GM10248 (cell line): ENCODE results near the gene BAHD1.

ENCODE experiments used
- CTCF ChIA-PET: fragments of 300-600 bp; sonication (Branson Sonifier 250); formaldehyde crosslinking; extraction: SDS; loops from one replicate; lab custom pipeline; 2021; ENCODE audit warnings: antibody characterized with exemption; lab: Yijun Ruan, JAX
- POLR2A ChIA-PET: fragments of 350-650 bp; sonication (Branson Sonifier 250); formaldehyde crosslinking; extraction: SDS; loops from one replicate; lab custom pipeline; 2020; ENCODE audit warnings: antibody characterized with exemption; lab: Yijun Ruan, JAX
- DNase-seq: peaks from one replicate; pipeline ENCODE4 v3.0.0; 2012; ENCODE audit errors: extremely low spot score
- TF ChIP-seq, protein P1 (sequence below): IDR thresholded peaks from 2 replicates; pipeline ENCODE4 v1.5.1; 2012; ENCODE audit warnings: mild to moderate bottlenecking, low read depth; ENCODE audit errors: extremely low read depth, missing control alignments, control extremely low read depth

The BAHD1 gene

DNA sequence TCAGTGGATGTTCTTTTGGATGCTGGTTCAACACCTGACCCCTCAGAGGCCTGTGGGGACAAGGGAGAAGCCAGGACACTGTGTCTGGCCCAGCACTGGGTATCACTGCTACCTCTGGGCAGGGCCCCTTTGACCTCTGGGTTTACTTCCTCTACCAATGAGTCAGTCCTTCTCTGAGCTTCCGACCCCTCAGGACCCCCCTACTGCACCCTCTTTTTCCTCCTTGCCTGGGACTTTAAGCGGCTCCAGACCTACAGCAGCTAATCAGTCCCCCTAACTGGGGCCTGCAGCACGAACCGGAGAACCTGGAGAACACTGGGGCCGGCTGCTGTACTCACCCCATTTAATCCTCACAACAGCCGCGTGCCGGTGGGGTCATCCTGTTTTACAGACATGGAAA is 33.8 kb downstream of the BAHD1 start:
- TF ChIP-seq, protein P1, sequence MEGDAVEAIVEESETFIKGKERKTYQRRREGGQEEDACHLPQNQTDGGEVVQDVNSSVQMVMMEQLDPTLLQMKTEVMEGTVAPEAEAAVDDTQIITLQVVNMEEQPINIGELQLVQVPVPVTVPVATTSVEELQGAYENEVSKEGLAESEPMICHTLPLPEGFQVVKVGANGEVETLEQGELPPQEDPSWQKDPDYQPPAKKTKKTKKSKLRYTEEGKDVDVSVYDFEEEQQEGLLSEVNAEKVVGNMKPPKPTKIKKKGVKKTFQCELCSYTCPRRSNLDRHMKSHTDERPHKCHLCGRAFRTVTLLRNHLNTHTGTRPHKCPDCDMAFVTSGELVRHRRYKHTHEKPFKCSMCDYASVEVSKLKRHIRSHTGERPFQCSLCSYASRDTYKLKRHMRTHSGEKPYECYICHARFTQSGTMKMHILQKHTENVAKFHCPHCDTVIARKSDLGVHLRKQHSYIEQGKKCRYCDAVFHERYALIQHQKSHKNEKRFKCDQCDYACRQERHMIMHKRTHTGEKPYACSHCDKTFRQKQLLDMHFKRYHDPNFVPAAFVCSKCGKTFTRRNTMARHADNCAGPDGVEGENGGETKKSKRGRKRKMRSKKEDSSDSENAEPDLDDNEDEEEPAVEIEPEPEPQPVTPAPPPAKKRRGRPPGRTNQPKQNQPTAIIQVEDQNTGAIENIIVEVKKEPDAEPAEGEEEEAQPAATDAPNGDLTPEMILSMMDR, result no peak
- POLR2A ChIA-PET, result no interaction called here
- no peak for DNase-seq
- CTCF ChIA-PET, result no interaction called here

DNA sequence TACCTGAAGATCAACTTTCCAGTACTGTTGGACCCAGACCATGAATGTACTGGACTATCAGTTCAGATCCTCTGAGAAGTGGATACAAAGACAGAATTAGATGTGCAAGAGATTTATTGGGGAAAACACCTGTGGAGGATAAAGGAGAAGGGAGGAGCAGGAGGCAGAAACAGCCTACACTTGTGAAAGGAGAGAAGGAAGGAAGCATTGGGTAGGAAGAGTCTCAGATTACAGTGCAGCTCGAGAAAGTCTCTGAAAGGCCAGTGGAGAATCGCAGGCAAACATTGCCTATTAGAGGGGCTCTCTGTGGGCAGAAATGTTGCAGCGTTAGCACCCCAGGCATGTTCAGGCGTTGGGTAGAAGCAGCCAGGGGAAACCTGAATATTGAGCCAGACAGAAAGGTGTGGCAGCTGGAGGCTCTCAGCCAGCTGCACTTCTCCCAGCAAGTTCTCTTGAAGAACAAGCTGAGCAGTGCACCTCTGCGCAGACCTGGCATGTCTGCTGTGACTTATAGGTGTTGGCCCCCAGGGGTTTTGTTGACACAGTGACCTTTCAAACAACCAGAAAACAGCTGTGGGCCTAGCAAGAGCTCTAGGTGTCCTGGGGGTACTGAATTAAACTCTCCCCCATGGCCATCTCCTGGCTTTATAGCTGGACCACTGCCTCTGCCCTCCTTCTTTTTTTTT is 37.0 kb downstream of the BAHD1 start:
- TF ChIP-seq, protein P1, result no peak
- ChIA-PET CTCF (interaction anchor here (1.1 to 1.3 kb wide), 2 partner anchors 141 to 305 kb away, joined by 3 read pairs; no protein-coding TSS in a partner anchor), POLR2A (no interaction called here)
- no peak for DNase-seq

DNA sequence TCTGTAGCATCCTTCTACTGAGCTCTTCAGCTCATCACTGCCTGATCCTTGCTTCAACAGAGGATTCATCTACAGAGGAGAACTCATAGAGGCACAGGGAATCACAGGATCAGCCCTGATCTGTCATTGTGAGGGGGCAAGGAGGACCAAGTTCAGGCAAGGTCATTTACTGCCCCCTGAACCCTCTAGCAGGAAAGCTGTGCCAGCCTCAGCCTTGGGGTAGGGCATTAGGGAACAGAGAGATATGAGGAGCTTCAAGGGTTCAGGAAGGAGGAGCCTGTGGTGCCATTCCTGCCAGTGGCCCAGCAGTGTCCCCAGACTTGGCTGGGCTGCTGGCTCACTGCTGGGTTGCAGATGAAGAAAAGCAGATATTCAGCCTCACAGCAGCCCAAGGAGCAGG is 38.3 kb downstream of the BAHD1 start:
- ChIA-PET CTCF (interaction anchor here (1.2 to 2.8 kb wide), 3 partner anchors 9 to 55 kb away, joined by 3 to 10 read pairs (median 3); no protein-coding TSS in a partner anchor), POLR2A (no interaction called here)
- DNase-seq, result no peak
- TF ChIP-seq, protein P1, result no peak

DNA sequence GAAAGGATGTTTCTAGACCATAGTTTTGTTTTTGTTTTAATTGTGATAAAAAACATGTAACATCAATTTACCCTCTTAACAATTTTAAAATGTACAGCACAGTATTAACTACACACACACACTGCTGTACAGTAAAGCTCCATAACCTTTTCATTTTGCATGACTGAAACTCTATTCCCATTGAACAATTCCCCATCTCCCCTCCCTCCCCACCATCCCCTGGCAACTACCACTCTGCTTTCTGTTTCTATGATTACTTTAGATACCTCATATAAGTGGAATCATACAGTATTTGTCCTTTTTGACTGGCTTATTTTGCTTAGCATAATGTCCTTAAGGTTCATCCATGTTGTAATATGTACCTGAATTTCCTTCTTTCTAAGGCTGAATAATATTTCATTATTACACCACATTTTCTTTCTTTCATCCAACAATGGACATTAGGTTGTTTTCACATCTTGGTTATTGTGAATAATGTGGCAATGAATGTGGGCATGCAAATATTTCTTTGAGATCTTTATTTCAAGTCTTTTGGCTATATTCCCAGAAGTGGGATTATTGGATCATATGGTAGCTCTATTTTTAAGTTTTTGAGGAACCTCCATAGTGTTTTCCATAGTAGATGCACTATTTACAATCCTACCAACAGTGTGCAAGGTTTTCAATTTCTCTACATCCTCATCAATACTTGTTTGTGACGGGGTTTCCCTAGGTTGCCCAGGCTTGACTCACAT is 40.8 kb downstream of the BAHD1 start:
- CTCF ChIA-PET, result interaction anchor here (1.9 to 2.8 kb wide), 2 partner anchors 26 to 41 kb away, joined by 3 to 10 read pairs; partner anchors contain the start of gene BAHD1
- TF ChIP-seq, protein P1, result no peak
- POLR2A ChIA-PET, result no interaction called here
- DNase-seq, result no peak

DNA sequence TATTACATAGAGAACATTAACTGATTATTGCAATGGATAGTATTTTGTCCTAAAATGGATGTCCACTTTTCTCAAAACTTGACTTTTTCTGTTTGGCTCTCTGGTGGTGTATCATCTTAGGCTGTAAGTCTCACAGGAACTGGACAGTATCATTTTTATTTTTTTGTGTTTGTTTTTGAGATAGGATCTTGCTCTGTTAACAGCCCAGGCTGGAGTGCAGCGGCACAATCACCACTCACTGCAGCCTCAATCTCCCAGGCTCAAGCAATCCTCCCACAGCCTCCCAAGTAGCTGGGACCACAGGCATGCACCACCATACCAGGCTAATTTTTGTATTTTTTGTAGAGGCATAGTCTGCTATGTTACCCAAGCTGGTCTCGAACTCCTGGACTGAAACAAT is 43.2 kb downstream of the BAHD1 start:
- ChIA-PET CTCF (no interaction called here), POLR2A (no interaction called here)
- DNase-seq, result no peak
- TF ChIP-seq, protein P1, result no peak

DNA sequence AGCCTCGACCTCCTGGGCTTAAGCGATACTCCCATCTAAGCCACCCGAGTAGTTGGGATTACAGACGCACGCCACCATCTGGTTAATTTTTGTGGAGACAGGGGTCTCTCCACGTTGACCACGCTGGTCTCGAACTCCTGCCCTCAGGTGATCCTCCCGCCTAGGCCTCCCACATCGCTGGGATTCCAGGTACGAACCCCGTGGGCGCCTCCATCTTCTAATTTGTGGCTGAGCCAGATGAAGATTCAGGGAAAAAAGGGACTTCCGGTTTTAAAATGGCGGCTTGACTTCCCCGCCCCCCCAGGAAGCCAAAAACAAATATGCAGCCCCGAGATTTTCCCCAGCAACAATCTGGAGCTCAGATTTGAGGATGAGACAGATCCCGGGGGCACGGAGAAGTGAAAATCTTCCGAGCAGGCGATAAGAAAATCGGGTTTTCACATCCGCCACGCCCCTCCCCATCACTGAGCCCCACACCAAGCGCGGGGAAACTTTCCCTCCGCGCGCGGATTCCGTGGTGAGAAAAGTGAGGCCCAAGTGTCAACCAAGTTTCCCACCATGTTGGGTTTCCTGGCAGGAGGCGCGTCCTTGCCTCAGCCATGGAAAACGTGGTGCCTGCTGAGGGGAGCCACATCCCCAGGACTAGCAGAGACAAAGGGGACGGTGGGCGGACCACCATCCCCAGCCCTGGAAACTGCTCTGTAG is 45.5 kb downstream of the BAHD1 start:
- CTCF ChIA-PET, result no interaction called here

More for the DNA sequence above, 45.5 kb downstream of the BAHD1 start:
- no peak for DNase-seq
- POLR2A ChIA-PET, result no interaction called here
- TF ChIP-seq, protein P1, result no peak
